Measurements from ENCODE around the gene GALNT10.

GALNT10 gene

DNA sequence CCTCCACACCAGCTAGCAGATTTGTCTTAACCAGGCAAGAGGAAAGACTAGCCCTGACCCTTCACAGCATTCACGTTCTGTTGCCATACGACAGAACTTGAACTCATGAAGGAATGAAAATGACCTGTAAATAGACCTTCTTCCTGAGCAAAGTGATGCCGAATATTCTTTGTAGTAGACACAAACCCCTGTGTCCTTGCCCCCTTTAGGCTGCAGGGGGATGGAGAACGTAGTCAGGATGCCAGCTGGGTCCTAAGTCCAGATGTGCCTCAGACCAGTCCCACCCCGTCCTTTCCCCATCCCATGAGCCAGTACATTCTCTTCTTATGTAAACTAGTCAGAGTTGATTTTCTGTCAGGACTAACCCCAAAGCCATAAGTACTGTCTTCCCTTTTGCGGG, 151.1 kb downstream of the GALNT10 start:
- Histone ChIP-seq H3K4me3 (replicated peaks; ENCODE audit: insufficient read depth, low read length) (no peak overlapping the region), H3K27me3 (ENCODE audit: insufficient read depth, poor library complexity, severe bottlenecking) (no peaks in the 10 kb centered on the region), H3K27ac (replicated peaks) (no peak overlapping the region)
- no peak for TF ChIP-seq POLR2AphosphoS5 (IDR thresholded peaks at IDR 0.05; ENCODE audit: low read depth)
- no peak for TF ChIP-seq SPI1 (IDR thresholded peaks at IDR 0.05; ENCODE audit: borderline replicate concordance, low read depth)
- TF ChIP-seq, protein P1, sequence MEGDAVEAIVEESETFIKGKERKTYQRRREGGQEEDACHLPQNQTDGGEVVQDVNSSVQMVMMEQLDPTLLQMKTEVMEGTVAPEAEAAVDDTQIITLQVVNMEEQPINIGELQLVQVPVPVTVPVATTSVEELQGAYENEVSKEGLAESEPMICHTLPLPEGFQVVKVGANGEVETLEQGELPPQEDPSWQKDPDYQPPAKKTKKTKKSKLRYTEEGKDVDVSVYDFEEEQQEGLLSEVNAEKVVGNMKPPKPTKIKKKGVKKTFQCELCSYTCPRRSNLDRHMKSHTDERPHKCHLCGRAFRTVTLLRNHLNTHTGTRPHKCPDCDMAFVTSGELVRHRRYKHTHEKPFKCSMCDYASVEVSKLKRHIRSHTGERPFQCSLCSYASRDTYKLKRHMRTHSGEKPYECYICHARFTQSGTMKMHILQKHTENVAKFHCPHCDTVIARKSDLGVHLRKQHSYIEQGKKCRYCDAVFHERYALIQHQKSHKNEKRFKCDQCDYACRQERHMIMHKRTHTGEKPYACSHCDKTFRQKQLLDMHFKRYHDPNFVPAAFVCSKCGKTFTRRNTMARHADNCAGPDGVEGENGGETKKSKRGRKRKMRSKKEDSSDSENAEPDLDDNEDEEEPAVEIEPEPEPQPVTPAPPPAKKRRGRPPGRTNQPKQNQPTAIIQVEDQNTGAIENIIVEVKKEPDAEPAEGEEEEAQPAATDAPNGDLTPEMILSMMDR (IDR thresholded peaks at IDR 0.05; ENCODE audit: insufficient read depth, low read length), result no peak
- TF ChIP-seq, protein P2, sequence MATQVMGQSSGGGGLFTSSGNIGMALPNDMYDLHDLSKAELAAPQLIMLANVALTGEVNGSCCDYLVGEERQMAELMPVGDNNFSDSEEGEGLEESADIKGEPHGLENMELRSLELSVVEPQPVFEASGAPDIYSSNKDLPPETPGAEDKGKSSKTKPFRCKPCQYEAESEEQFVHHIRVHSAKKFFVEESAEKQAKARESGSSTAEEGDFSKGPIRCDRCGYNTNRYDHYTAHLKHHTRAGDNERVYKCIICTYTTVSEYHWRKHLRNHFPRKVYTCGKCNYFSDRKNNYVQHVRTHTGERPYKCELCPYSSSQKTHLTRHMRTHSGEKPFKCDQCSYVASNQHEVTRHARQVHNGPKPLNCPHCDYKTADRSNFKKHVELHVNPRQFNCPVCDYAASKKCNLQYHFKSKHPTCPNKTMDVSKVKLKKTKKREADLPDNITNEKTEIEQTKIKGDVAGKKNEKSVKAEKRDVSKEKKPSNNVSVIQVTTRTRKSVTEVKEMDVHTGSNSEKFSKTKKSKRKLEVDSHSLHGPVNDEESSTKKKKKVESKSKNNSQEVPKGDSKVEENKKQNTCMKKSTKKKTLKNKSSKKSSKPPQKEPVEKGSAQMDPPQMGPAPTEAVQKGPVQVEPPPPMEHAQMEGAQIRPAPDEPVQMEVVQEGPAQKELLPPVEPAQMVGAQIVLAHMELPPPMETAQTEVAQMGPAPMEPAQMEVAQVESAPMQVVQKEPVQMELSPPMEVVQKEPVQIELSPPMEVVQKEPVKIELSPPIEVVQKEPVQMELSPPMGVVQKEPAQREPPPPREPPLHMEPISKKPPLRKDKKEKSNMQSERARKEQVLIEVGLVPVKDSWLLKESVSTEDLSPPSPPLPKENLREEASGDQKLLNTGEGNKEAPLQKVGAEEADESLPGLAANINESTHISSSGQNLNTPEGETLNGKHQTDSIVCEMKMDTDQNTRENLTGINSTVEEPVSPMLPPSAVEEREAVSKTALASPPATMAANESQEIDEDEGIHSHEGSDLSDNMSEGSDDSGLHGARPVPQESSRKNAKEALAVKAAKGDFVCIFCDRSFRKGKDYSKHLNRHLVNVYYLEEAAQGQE (IDR thresholded peaks at IDR 0.05; ENCODE audit: insufficient replicate concordance, low read depth), result no peak
- TF ChIP-seq GABPA (IDR thresholded peaks at IDR 0.05; ENCODE audit: low read depth), result no peak
- DNase-seq (ENCODE audit: low read depth in 1 of 2, low spot score in 1 of 2), result no peak

DNA sequence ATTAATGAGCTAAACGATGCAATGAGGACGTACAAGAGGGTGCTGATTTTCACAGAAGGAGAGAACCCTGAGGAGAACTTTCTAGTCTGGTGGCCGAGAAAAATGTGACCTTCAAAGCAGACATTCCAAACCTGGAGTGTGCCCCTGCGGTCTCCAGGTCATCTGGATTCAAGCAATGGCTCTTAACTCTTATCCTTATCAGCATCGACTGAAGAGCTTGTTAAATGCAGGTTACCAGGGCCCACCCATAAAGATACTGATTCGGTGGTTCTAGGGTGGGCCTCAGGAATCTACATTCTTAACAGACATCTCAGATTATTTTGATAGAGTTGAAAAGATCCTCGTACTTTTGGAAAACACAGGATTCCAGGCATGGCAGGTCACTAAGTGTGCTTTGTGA, 151.7 kb downstream of the GALNT10 start:
- no peak for DNase-seq (ENCODE audit: low read depth in 1 of 2, low spot score in 1 of 2)
- H3K27ac ChIP-seq (replicated peaks), result no peak overlapping the region
- H3K27me3 ChIP-seq (ENCODE audit: insufficient read depth, poor library complexity, severe bottlenecking), result no peaks in the 10 kb centered on the region
- H3K4me3 ChIP-seq (replicated peaks; ENCODE audit: insufficient read depth, low read length), result no peak overlapping the region
- TF ChIP-seq, protein P2 (IDR thresholded peaks at IDR 0.05; ENCODE audit: insufficient replicate concordance, low read depth), result no peak
- TF ChIP-seq GABPA (IDR thresholded peaks at IDR 0.05; ENCODE audit: low read depth) (no peak), SPI1 (IDR thresholded peaks at IDR 0.05; ENCODE audit: borderline replicate concordance, low read depth) (no peak), POLR2AphosphoS5 (IDR thresholded peaks at IDR 0.05; ENCODE audit: low read depth) (no peak)
- TF ChIP-seq, protein P1 (IDR thresholded peaks at IDR 0.05; ENCODE audit: insufficient read depth, low read length), result no peak

DNA sequence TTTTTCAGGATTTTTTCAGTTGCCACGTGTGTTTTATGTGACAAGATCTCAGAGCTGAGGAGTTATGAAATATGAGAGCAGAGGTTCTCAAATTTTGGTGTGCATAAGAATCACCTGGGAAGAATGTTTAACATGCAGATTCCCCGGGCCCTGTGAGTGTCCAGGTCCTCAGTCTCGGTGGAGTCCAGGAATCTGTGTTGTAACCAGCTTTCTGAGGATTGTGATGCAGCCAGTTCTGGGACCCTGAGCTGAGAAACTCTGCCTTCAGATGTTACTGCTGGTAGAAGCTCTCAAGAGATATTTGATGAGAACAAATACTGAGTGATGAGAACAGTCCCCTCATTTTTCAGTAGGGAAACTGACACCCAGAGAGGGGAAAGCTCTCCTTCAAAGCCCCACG, 152.4 kb downstream of the GALNT10 start:
- H3K4me3 ChIP-seq (replicated peaks; ENCODE audit: insufficient read depth, low read length), result no peak overlapping the region
- no peaks in the 10 kb centered on the region for H3K27me3 ChIP-seq (ENCODE audit: insufficient read depth, poor library complexity, severe bottlenecking)
- no peak overlapping the region for H3K27ac ChIP-seq (replicated peaks)
- TF ChIP-seq, protein P2 (IDR thresholded peaks at IDR 0.05; ENCODE audit: insufficient replicate concordance, low read depth), result no peak
- DNase-seq (ENCODE audit: low read depth in 1 of 2, low spot score in 1 of 2), result no peak

DNA sequence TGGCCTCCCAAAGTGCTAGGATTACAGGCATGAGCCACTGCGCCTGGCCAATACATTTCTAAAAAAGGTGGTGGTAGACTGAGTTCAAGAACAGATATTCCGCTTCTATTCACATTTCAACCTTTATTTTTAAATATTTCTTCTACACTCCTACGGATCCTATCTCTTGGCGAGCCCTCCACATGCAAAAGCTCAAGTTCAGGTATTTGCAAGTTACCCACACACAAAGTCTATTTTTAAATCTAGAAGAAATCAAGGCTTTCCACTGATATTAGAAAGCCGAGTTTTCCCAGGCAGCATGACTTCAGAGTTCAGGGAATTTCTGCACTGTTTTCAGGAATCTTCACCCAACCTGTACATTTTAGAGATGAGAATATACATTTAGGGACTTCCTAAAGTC, 153.9 kb downstream of the GALNT10 start:
- Histone ChIP-seq H3K4me3 (replicated peaks; ENCODE audit: insufficient read depth, low read length) (no peak overlapping the region), H3K27ac (replicated peaks) (no peak overlapping the region), H3K27me3 (ENCODE audit: insufficient read depth, poor library complexity, severe bottlenecking) (no peaks in the 10 kb centered on the region)
- TF ChIP-seq SPI1 (IDR thresholded peaks at IDR 0.05; ENCODE audit: borderline replicate concordance, low read depth) (no peak), POLR2AphosphoS5 (IDR thresholded peaks at IDR 0.05; ENCODE audit: low read depth) (no peak), GABPA (IDR thresholded peaks at IDR 0.05; ENCODE audit: low read depth) (no peak)
- no peak for DNase-seq (ENCODE audit: low read depth in 1 of 2, low spot score in 1 of 2)

All from HL-60 (cell line).